ENCODE data around the gene RBMS3. TPM values are rescaled to one million over a fixed set of nuclear protein-coding genes. Genes with fewer than 3 reads are reported as not detected.

RBMS3 gene
- total and polyA plus RNA-seq, 2 experiments from 2014 or later, result 3.2 to 7.4 TPM

- Histone ChIP-seq H4K20me1 (replicated peaks; ENCODE audit: insufficient read depth) (no peaks in the 10 kb centered on the region), H2AFZ (no peak overlapping the region), H3K4me3 (no peak overlapping the region), H3K4me2 (no peak overlapping the region), H3F3A (replicated peaks; ENCODE audit: low read depth) (no peaks in the 10 kb centered on the region), H3K4me1 (ENCODE audit: insufficient read depth) (no peaks in the 10 kb centered on the region), H3K36me3 (ENCODE audit: insufficient read depth) (no peaks in the 10 kb centered on the region), H3K79me2 (replicated peaks; ENCODE audit: insufficient read depth) (no peaks in the 10 kb centered on the region), H3K27me3 (ENCODE audit: insufficient read depth) (no peaks in the 10 kb centered on the region), H3K9me2 (ENCODE audit: insufficient read depth) (peaks cover 3% of the 10 kb centered on the region; the same call in 1 of the 2 replicates), H3K27ac (ENCODE audit: low read depth) (no peak overlapping the region)
- DNase-seq (ENCODE audit: low spot score), result no peak
- TF ChIP-seq, protein P1, sequence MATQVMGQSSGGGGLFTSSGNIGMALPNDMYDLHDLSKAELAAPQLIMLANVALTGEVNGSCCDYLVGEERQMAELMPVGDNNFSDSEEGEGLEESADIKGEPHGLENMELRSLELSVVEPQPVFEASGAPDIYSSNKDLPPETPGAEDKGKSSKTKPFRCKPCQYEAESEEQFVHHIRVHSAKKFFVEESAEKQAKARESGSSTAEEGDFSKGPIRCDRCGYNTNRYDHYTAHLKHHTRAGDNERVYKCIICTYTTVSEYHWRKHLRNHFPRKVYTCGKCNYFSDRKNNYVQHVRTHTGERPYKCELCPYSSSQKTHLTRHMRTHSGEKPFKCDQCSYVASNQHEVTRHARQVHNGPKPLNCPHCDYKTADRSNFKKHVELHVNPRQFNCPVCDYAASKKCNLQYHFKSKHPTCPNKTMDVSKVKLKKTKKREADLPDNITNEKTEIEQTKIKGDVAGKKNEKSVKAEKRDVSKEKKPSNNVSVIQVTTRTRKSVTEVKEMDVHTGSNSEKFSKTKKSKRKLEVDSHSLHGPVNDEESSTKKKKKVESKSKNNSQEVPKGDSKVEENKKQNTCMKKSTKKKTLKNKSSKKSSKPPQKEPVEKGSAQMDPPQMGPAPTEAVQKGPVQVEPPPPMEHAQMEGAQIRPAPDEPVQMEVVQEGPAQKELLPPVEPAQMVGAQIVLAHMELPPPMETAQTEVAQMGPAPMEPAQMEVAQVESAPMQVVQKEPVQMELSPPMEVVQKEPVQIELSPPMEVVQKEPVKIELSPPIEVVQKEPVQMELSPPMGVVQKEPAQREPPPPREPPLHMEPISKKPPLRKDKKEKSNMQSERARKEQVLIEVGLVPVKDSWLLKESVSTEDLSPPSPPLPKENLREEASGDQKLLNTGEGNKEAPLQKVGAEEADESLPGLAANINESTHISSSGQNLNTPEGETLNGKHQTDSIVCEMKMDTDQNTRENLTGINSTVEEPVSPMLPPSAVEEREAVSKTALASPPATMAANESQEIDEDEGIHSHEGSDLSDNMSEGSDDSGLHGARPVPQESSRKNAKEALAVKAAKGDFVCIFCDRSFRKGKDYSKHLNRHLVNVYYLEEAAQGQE (IDR thresholded peaks at IDR 0.05; ENCODE audit: unreplicated experiment), result no peak
- Mint-ChIP-seq H3K27me3 (ENCODE audit: insufficient read depth, low read depth, poor library complexity) (no peaks in the 10 kb centered on the region), H3K9me3 (no peaks in the 10 kb centered on the region), H3K4me3 (no peak overlapping the region), H3K36me3 (ENCODE audit: low read depth) (no peaks in the 10 kb centered on the region), H3K4me1 (no peaks in the 10 kb centered on the region), H3K27ac (no peak overlapping the region)
- ATAC-seq, result no peak
These were observed 31.0 kb upstream of the RBMS3 start for GRCh38 chr3:29249829-29250345.

DNA sequence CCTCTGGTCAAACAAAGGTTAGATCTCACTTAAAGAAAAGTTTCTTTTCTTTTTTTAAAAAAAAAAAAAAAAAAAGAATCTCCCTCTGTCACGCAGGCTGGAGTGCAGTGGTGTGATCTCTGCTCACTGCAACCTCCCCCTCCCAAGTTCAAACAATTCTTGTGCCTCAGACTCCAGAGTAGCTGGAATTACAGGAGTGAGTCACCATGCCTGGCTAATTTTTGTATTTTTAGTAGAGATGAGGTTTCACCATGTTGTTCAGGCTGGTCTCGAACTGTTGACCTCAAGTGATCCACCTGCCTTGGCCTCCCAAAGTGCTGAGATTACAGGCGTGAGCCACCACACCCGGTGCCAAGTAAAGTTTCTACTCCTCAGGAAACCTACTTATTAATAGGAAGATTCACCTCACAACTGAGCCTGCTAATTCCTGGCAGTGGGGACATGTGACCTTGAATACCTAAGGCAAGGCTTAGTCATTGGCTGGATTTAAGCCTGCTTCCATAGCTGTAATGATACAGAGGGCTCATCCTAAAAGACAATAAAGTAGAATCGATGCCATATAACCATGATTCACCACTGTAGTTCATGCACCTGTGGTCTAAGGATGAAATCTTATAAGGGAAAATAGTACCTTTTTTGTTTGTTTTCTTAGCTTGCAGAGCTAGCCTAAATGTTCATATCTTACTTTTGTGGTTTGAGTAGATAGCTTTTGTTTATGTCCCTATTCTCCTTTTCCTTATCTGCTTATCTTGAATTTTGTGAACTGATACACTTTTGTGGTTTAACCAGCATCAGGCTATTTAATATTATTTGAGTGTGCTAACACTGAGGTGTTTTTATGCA lies 24.8 kb upstream of the RBMS3 start:
- Histone ChIP-seq H2AFZ (no peak overlapping the region), H3F3A (replicated peaks; ENCODE audit: low read depth) (no peaks in the 10 kb centered on the region), H3K4me3 (no peak overlapping the region), H3K27ac (ENCODE audit: low read depth) (no peak overlapping the region), H3K36me3 (ENCODE audit: insufficient read depth) (no peaks in the 10 kb centered on the region), H3K27me3 (ENCODE audit: insufficient read depth) (no peaks in the 10 kb centered on the region), H3K4me2 (no peak overlapping the region), H3K4me1 (ENCODE audit: insufficient read depth) (no peaks in the 10 kb centered on the region), H3K9me2 (ENCODE audit: insufficient read depth) (peaks cover 3% of the 10 kb centered on the region; the same call in 1 of the 2 replicates), H4K20me1 (replicated peaks; ENCODE audit: insufficient read depth) (no peaks in the 10 kb centered on the region), H3K79me2 (replicated peaks; ENCODE audit: insufficient read depth) (no peaks in the 10 kb centered on the region)
- H3K27me3 Mint-ChIP-seq (ENCODE audit: insufficient read depth, low read depth, poor library complexity), result no peaks in the 10 kb centered on the region
- no peaks in the 10 kb centered on the region for H3K9me3 Mint-ChIP-seq
- no peak overlapping the region for H3K4me3 Mint-ChIP-seq
- H3K36me3 Mint-ChIP-seq (ENCODE audit: low read depth), result no peaks in the 10 kb centered on the region
- H3K4me1 Mint-ChIP-seq, result peaks cover 5% of the 10 kb centered on the region; the same call in 2 of the 3 replicates
- DNase-seq (ENCODE audit: low spot score) (no peak), ATAC-seq (no peak)
- H3K27ac Mint-ChIP-seq, result no peak overlapping the region
- TF ChIP-seq STAT1 (IDR thresholded peaks at IDR 0.05; ENCODE audit: unreplicated experiment) (no peak), EZH2 (IDR thresholded peaks at IDR 0.05; ENCODE audit: low read depth, unreplicated experiment) (no peak), ZNF331 (CRISPR knock-in tag; IDR thresholded peaks at IDR 0.05; ENCODE audit: low read depth) (no peak), CREB1 (CRISPR knock-in tag; IDR thresholded peaks at IDR 0.05; ENCODE audit: low read depth) (no peak), CTCF (conservative IDR thresholded peaks at IDR 0.05; ENCODE audit: low read depth in 2 of 2) (no peak), EZH2phosphoT487 (IDR thresholded peaks at IDR 0.05; ENCODE audit: unreplicated experiment) (no peak), ZNF114 (CRISPR knock-in tag; IDR thresholded peaks at IDR 0.05) (no peak), NANOG (IDR thresholded peaks at IDR 0.05; ENCODE audit: borderline replicate concordance) (no peak), JUNB (IDR thresholded peaks at IDR 0.05; ENCODE audit: unreplicated experiment) (no peak)
